Naive B cell (primary cell): ENCODE data around the gene CD300LD. TPM values are rescaled to one million over a fixed set of nuclear protein-coding genes. Genes with fewer than 3 reads are reported as not detected.

Experiments used
- ATAC-seq, 2 donors: fragments of 150-1000 bp; cut with Tn5 transposase; 2 replicates each; pipeline ENCODE4 v1.10.0; 2021; ENCODE audit warnings: low read depth in 2 of 2, mild to moderate bottlenecking in 2 of 2, moderate library complexity in 2 of 2
- DNase-seq: peaks from one replicate; pipeline ENCODE4 v3.0.0; 2022
- H3K27ac Mint-ChIP-seq, 6 donors: one replicate each; pipeline ENCODE4 v1.8.0; 2020 to 2022; ENCODE audit warnings: mild to moderate bottlenecking in 6 of 6, mixed read lengths in 6 of 6, moderate library complexity in 5 of 6, inconsistent platforms in 2 of 6
- H3K27me3 Mint-ChIP-seq, 3 donors: one replicate each; pipeline ENCODE4 v1.8.0; 2021 to 2022; ENCODE audit warnings: mixed read lengths in 3 of 3, mild to moderate bottlenecking in 1 of 3
- H3K36me3 Mint-ChIP-seq, 2 donors: one replicate each; pipeline ENCODE4 v1.8.0; 2020 to 2022; ENCODE audit warnings: mixed read lengths in 2 of 2, inconsistent platforms in 1 of 2, mild to moderate bottlenecking in 1 of 2
- H3K4me1 Mint-ChIP-seq, 3 donors: one replicate each; pipeline ENCODE4 v1.8.0; 2020 to 2022; ENCODE audit warnings: mixed read lengths in 3 of 3, inconsistent platforms in 1 of 3, mild to moderate bottlenecking in 1 of 3, moderate library complexity in 1 of 3
- H3K4me3 Mint-ChIP-seq, 8 donors: one replicate each; pipeline ENCODE4 v1.8.0; 2020 to 2022; ENCODE audit warnings: mild to moderate bottlenecking in 8 of 8, mixed read lengths in 8 of 8, moderate library complexity in 8 of 8, inconsistent platforms in 2 of 8
- H3K9me3 Mint-ChIP-seq, 7 donors: one replicate each; pipeline ENCODE4 v1.8.0; 2020 to 2022; ENCODE audit warnings: mixed read lengths in 7 of 7, mild to moderate bottlenecking in 5 of 7, inconsistent platforms in 2 of 7, moderate library complexity in 1 of 7
- polyA plus RNA-seq, 6 donors: library from polyadenylated mRNA; unstranded; fragments of 300-500 nt; fragmentation: Illumina TruSeq; gene quantifications; one replicate each; pipeline ENCODE4 v1.2.3, GENCODE V29; 2021; ENCODE audit warnings: low read depth in 6 of 6

The CD300LD gene
- polyA plus RNA-seq, 6 donors from 2014 or later: not detected

DNA sequence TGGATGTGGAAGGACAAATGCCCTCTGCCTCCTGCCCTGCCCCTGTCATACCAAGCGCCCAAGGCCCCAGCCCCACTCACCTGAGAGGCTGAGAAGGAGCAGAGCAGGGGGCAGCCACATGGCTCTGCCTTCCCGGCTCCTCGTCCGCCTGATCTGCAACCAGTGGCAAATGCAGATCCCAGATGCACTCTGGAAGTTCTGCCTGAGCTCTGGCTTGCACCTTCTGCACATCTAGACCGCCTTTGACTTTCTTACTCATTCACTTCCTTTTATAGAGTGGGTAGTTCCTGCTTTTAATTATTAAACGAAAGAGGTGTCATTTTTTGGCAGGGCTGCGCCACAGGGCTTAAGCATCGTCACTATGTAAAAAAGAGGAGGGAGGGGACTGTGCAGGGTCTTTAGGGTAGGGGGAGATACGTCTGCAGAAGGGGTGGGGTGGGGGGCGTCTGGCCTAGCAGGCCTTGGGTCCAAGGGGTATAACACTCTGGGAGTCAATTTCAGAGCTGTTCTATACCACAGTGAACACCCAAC is 60.8 kb downstream of the CD300LD start, which contains the start of gene CD300LB:
Gene CD300LB, minus strand, starts transcription at position 245 of the 531 bp plus-strand sequence. Its CDS starts 125 bp downstream, at position 120.
- peaks cover 30 to 41% (median 39%) of the 10 kb centered on the region in 3 donors for H3K4me1 Mint-ChIP-seq
- peaks cover 10 to 16% (median 15%) of the 10 kb centered on the region in 3 donors for H3K27me3 Mint-ChIP-seq
- no peaks in the 10 kb centered on the region for H3K9me3 Mint-ChIP-seq
- DNase-seq (no peak), ATAC-seq (no peak)
- H3K27ac Mint-ChIP-seq: peak within 1 kb of the TSS in 4 of 6 donors; percentile 11 to 75 (median 57)
- H3K36me3 Mint-ChIP-seq: no peaks in the 10 kb centered on the region
- peak within 1 kb of the TSS in 7 of 8 donors; percentile 38 to 85 (median 64) for H3K4me3 Mint-ChIP-seq

DNA sequence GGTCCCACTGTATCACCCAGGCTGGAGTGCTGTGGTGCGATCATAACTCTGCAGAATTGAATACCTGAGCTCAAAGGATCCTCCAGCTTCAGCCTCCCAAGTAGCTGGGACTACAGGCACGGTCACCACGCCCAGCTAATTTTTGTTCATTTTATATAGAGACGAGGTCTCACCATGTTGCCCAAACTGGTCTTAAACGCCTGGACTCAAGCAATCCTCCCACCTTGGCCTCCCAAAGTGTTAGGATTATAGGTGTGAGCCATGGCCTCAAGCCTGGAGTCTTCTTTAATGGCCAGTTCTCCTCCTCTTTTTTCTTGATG is 61.3 kb downstream of the CD300LD start:
- H3K27ac Mint-ChIP-seq: peak overlapping the region in 1 of 6 donors; percentile 75
- ATAC-seq: no peak
- DNase-seq: no peak
- peaks cover 12 to 18% (median 15%) of the 10 kb centered on the region in 3 donors for H3K27me3 Mint-ChIP-seq
- H3K36me3 Mint-ChIP-seq: no peaks in the 10 kb centered on the region
- no peaks in the 10 kb centered on the region for H3K9me3 Mint-ChIP-seq
- peaks cover 30 to 41% (median 39%) of the 10 kb centered on the region in 3 donors for H3K4me1 Mint-ChIP-seq
- H3K4me3 Mint-ChIP-seq: peak overlapping the region in 1 of 8 donors; percentile 32

Other genes starting within 250 kb of the CD300LD start
- gene BTBD17, start 230.4 kb downstream of the CD300LD start, polyA plus RNA-seq: not detected
- gene GPR142, start 224.8 kb downstream of the CD300LD start, polyA plus RNA-seq: not detected
- under 1 TPM in 2 of 6 donors, not detected in 4; 0.20 to 0.48 TPM for gene GPRC5C, start 160.2 kb downstream of the CD300LD start, polyA plus RNA-seq
- 1 to 10 TPM in 5 of 6 donors, not detected in 1; 1.2 to 2.3 (median 1.6) TPM for gene CD300A, start 125.6 kb downstream of the CD300LD start, polyA plus RNA-seq
- gene CD300LB, start 60.8 kb downstream of the CD300LD start, polyA plus RNA-seq: under 1 TPM in 3 of 6 donors, not detected in 3; 0.14 to 0.60 (median 0.24) TPM
- gene CD300C, start 46.2 kb downstream of the CD300LD start, polyA plus RNA-seq: 1 to 10 TPM in 1 of 6 donors, under 1 TPM in 4, not detected in 1; 0.20 to 1.5 (median 0.25) TPM
- 1 to 10 TPM in 1 of 6 donors, under 1 TPM in 1, not detected in 4; 0.94 to 1.1 TPM for gene CD300H, start 24.8 kb downstream of the CD300LD start, polyA plus RNA-seq
- gene CD300E, start 31.5 kb upstream of the CD300LD start, polyA plus RNA-seq: under 1 TPM in 3 of 6 donors, not detected in 3; 0.06 to 0.69 (median 0.18) TPM
- 1 to 10 TPM in 2 of 6 donors, under 1 TPM in 4; 0.22 to 3.2 (median 0.43) TPM for gene CD300LF, start 120.6 kb upstream of the CD300LD start, polyA plus RNA-seq
- gene RAB37, start 145.0 kb upstream of the CD300LD start, polyA plus RNA-seq: 10 to 100 TPM; 49.2 to 85.5 (median 56.4) TPM
- 100 to 1,000 TPM in 3 of 6 donors, 10 to 100 TPM in 3; 66.4 to 122 (median 95.9) TPM for gene NHERF1, start 156.3 kb upstream of the CD300LD start, polyA plus RNA-seq
- 10 to 100 TPM in 5 of 6 donors, 1 to 10 TPM in 1; 9.6 to 29.0 (median 15.6) TPM for gene NAT9, start 184.1 kb upstream of the CD300LD start, polyA plus RNA-seq